Calu3 (cell line): ENCODE results near the gene BRINP3. TPM values are rescaled to one million over a fixed set of nuclear protein-coding genes. Genes with fewer than 3 reads are reported as not detected.
"Not testable (repeated sequence)": the region's sequence is repeated elsewhere in the genome, so short reads cannot be mapped to it uniquely, and the experiment has no call there.

Experiments used
- BruUV-seq: library from RNA; stranded (reverse); fragments of 400-500 nt; replicated peaks from 2 replicates; lab custom pipeline; 2021; lab: Mats Ljungman, UMichigan
- CTCF ChIA-PET: fragments of 300-600 bp; sonication (Branson Sonifier 250); formaldehyde crosslinking; loops from one replicate; lab custom pipeline; 2022; ENCODE audit warnings: antibody characterized with exemption; lab: Charles Lee
- DNase-seq: peaks from one replicate; pipeline ENCODE4 v3.0.0; 2022
- H3K27ac Mint-ChIP-seq: one replicate; pipeline ENCODE4 v1.8.0; 2022; ENCODE audit warnings: mixed read lengths; ENCODE audit not compliant: unreplicated experiment
- H3K27me3 Mint-ChIP-seq: one replicate; pipeline ENCODE4 v1.8.0; 2022; ENCODE audit warnings: mixed read lengths; ENCODE audit not compliant: unreplicated experiment
- H3K36me3 Mint-ChIP-seq: one replicate; pipeline ENCODE4 v1.8.0; 2022; ENCODE audit warnings: mild to moderate bottlenecking, moderate library complexity, mixed read lengths; ENCODE audit not compliant: insufficient read depth, unreplicated experiment
- H3K4me1 Mint-ChIP-seq: one replicate; pipeline ENCODE4 v1.8.0; 2022; ENCODE audit warnings: mild to moderate bottlenecking, low read depth, mixed read lengths; ENCODE audit not compliant: unreplicated experiment
- H3K4me3 Mint-ChIP-seq: one replicate; pipeline ENCODE4 v1.8.0; 2022; ENCODE audit warnings: mild to moderate bottlenecking, low read depth, moderate library complexity, mixed read lengths; ENCODE audit not compliant: unreplicated experiment
- H3K9me3 Mint-ChIP-seq: one replicate; pipeline ENCODE4 v1.8.0; 2022; ENCODE audit warnings: low read depth, mixed read lengths; ENCODE audit not compliant: unreplicated experiment
- CTCF ChIP-seq: fragments of 200-600 bp; IDR thresholded peaks from one replicate; pipeline ENCODE4 v1.8.0; 2022; ENCODE audit warnings: antibody characterized with exemption; ENCODE audit not compliant: unreplicated experiment
- intact Hi-C: fragments of 100-400 bp; cut with micrococcal nuclease; formaldehyde crosslinking; loops from one replicate; pipeline ENCODE4 v1.10.0; 2022; ENCODE audit not compliant: unreplicated experiment
- total RNA-seq: library from RNA; stranded (reverse); gene quantifications from 2 replicates; pipeline ENCODE4 v1.2.3, GENCODE V29; 2022

The BRINP3 gene
- total RNA-seq, 1 experiment from 2014 or later, result not detected

- no peak for TF ChIP-seq CTCF
- no peak overlapping the region for H3K4me3 Mint-ChIP-seq
- no peak overlapping the region for H3K27ac Mint-ChIP-seq
- no peaks in the 10 kb centered on the region for H3K27me3 Mint-ChIP-seq
- H3K9me3 Mint-ChIP-seq, result no peaks in the 10 kb centered on the region
- no TSS peak for BruUV-seq
- CTCF ChIA-PET, result no interaction called here
- no peaks in the 10 kb centered on the region for H3K36me3 Mint-ChIP-seq
- peak; percentile 14 for DNase-seq
- H3K4me1 Mint-ChIP-seq, result no peaks in the 10 kb centered on the region
- intact Hi-C loops, result no loop called here
Observed at GRCh38 chr1:190124068-190124467, 353.6 kb downstream of the BRINP3 start.

- H3K4me1 Mint-ChIP-seq, CTCF ChIA-PET: not testable (repeated sequence)
Observed at GRCh38 chr1:190120564-190120963, 357.1 kb downstream of the BRINP3 start.

GRCh38 chr1:190119683-190120082, 358.0 kb downstream of the BRINP3 start:
- H3K27me3 Mint-ChIP-seq, result no peaks in the 10 kb centered on the region
- BruUV-seq, result no TSS peak
- intact Hi-C loops, result no loop called here
- no peaks in the 10 kb centered on the region for H3K36me3 Mint-ChIP-seq
- H3K4me1 Mint-ChIP-seq, result no peaks in the 10 kb centered on the region
- H3K4me3 Mint-ChIP-seq, result no peak overlapping the region
- TF ChIP-seq CTCF, result no peak
- no peaks in the 10 kb centered on the region for H3K9me3 Mint-ChIP-seq
- no peak for DNase-seq
- CTCF ChIA-PET, result no interaction called here
- no peak overlapping the region for H3K27ac Mint-ChIP-seq

More at GRCh38 chr1:190120564-190120963, 357.1 kb downstream of the BRINP3 start:
- H3K27ac Mint-ChIP-seq, H3K27me3 Mint-ChIP-seq, intact Hi-C loops, BruUV-seq, H3K36me3 Mint-ChIP-seq, H3K9me3 Mint-ChIP-seq, DNase-seq, H3K4me3 Mint-ChIP-seq: not testable (repeated sequence)

- H3K36me3 Mint-ChIP-seq, result no peaks in the 10 kb centered on the region
- no TSS peak for BruUV-seq
- CTCF ChIA-PET, result no interaction called here
- H3K27me3 Mint-ChIP-seq, result no peaks in the 10 kb centered on the region
- no peak overlapping the region for H3K27ac Mint-ChIP-seq
- TF ChIP-seq CTCF, result no peak
- no peaks in the 10 kb centered on the region for H3K4me1 Mint-ChIP-seq
- no peak overlapping the region for H3K4me3 Mint-ChIP-seq
- peaks cover 2% of the 10 kb centered on the region for H3K9me3 Mint-ChIP-seq
- intact Hi-C loops, result no loop called here
- DNase-seq, result no peak
Observed at GRCh38 chr1:190116921-190117320, 360.7 kb downstream of the BRINP3 start.

- intact Hi-C loops, result loop anchor here (5.0 kb wide), 1 partner anchor 133 kb away; no protein-coding TSS in a partner anchor
- no peaks in the 10 kb centered on the region for H3K27me3 Mint-ChIP-seq
- DNase-seq, result no peak
- no TSS peak for BruUV-seq
- H3K9me3 Mint-ChIP-seq, result no peaks in the 10 kb centered on the region
- no peak overlapping the region for H3K27ac Mint-ChIP-seq
- H3K4me1 Mint-ChIP-seq, result peaks cover 11% of the 10 kb centered on the region
- TF ChIP-seq CTCF, result no peak
- no peak overlapping the region for H3K4me3 Mint-ChIP-seq
- H3K36me3 Mint-ChIP-seq, result no peaks in the 10 kb centered on the region
- CTCF ChIA-PET, result no interaction called here
Observed at GRCh38 chr1:190104961-190105360, 372.7 kb downstream of the BRINP3 start.
